Activated CD8-positive, alpha-beta T cell treated with anti-CD3 and anti-CD28 coated beads, Interleukin-2, amount 10 ng/mL, durations not matched to agents 7 days and 5 days (primary cell): ENCODE results near the gene TIE1. TPM values are rescaled to one million over a fixed set of nuclear protein-coding genes. Genes with fewer than 3 reads are reported as not detected.

ENCODE experiments used
- ATAC-seq: fragments of 150-1000 bp; cut with Tn5 transposase; one replicate; pipeline ENCODE4 v1.10.0; 2021; ENCODE audit warnings: moderate library complexity
- CTCF ChIA-PET: fragments of 350-600 bp; sonication (Branson Sonifier 250); formaldehyde crosslinking; loops from one replicate; lab custom pipeline; 2021; ENCODE audit warnings: antibody characterized with exemption; lab: Charles Lee
- POLR2A ChIA-PET: fragments of 350-600 bp; sonication (Branson Sonifier 250); formaldehyde crosslinking; loops from one replicate; lab custom pipeline; 2021; ENCODE audit warnings: antibody characterized with exemption; lab: Charles Lee
- DNase-seq: peaks from one replicate; pipeline ENCODE4 v3.0.0-alpha.2; 2020
- H3K27ac Mint-ChIP-seq: one replicate; pipeline ENCODE4 v1.8.0; 2021; ENCODE audit warnings: mild to moderate bottlenecking, mixed read lengths
- H3K27me3 Mint-ChIP-seq: one replicate; pipeline ENCODE4 v1.8.0; 2021; ENCODE audit warnings: low read depth, mixed read lengths
- H3K36me3 Mint-ChIP-seq: one replicate; pipeline ENCODE4 v1.8.0; 2021; ENCODE audit warnings: low read depth, mixed read lengths
- H3K4me1 Mint-ChIP-seq: one replicate; pipeline ENCODE4 v1.8.0; 2021; ENCODE audit warnings: low read depth, mixed read lengths
- H3K4me3 Mint-ChIP-seq: one replicate; pipeline ENCODE4 v1.8.0; 2021; ENCODE audit warnings: mild to moderate bottlenecking, mixed read lengths
- H3K9me3 Mint-ChIP-seq: one replicate; pipeline ENCODE4 v1.8.0; 2022; ENCODE audit warnings: mixed read lengths; ENCODE audit not compliant: insufficient read depth
- total RNA-seq, 2 experiments: library from RNA; stranded (reverse); gene quantifications; one replicate each; pipeline ENCODE4 v1.2.3, GENCODE V29; 2021

TIE1 gene
- total RNA-seq, 2 experiments from 2014 or later: 0.53 to 1.3 TPM

- no peak overlapping the region for H3K4me3 Mint-ChIP-seq
- H3K9me3 Mint-ChIP-seq: no peaks in the 10 kb centered on the region
- H3K4me1 Mint-ChIP-seq: peaks cover 8% of the 10 kb centered on the region
- H3K27ac Mint-ChIP-seq: no peak overlapping the region
- ChIA-PET CTCF (interaction anchor here (1.5 kb wide), 1 partner anchor 108 kb away, joined by 4 read pairs; no protein-coding TSS in a partner anchor), POLR2A (no interaction called here)
- ATAC-seq: no peak
- no peak for DNase-seq
- no peaks in the 10 kb centered on the region for H3K27me3 Mint-ChIP-seq
- no peaks in the 10 kb centered on the region for H3K36me3 Mint-ChIP-seq
Measured at GRCh38 chr1:43334453-43335205, 33.8 kb downstream of the TIE1 start.

DNA sequence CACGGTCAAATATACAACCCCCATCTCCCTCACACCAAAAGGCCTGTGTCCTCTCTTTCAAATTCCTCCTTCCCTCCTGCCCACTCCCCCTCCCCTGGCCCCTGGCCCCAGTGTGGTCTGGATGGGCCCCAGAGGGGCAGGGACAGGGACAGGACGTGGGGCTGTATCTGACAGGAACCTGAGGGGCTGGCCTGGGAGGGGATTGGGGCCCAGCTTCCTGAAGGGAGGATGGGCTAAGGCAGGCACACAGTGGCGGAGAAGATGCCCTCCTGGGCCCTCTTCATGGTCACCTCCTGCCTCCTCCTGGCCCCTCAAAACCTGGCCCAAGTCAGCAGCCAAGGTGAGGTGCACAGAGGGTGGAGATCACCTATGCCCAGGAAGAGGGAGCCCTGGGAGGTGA is 36.8 kb downstream of the TIE1 start, which contains the start of gene MPL:
Gene MPL (plus strand): TSS at position 231 of the 400 bp plus-strand sequence. CDS start 31 bp downstream, at position 262.
- no peak within 1 kb of the TSS for H3K27ac Mint-ChIP-seq
- no peak within 1 kb of the TSS for H3K4me3 Mint-ChIP-seq
- H3K27me3 Mint-ChIP-seq: no peaks in the 10 kb centered on the region
- H3K36me3 Mint-ChIP-seq: no peaks in the 10 kb centered on the region
- ATAC-seq: no peak
- H3K9me3 Mint-ChIP-seq: no peaks in the 10 kb centered on the region
- CTCF ChIA-PET: no interaction called here
- DNase-seq: no peak
- POLR2A ChIA-PET: no interaction called here
- H3K4me1 Mint-ChIP-seq: no peaks in the 10 kb centered on the region

DNA sequence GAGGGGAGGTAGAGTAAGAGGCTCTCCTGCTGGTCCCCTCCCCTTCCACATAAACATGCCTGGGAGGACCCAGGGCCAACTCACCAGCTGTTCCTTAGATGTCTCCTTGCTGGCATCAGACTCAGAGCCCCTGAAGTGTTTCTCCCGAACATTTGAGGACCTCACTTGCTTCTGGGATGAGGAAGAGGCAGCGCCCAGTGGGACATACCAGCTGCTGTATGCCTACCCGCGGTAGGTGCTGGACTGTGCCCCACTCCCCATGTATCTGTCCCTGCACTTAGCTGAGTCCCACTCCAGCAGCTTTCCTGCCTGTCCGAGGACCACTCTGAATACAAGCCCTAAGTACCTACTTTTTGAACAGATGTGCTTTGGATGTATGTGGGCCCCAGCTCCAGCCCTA is 37.2 kb downstream of the TIE1 start:
- no peak for ATAC-seq
- Mint-ChIP-seq H3K36me3 (no peaks in the 10 kb centered on the region), H3K27ac (no peak overlapping the region), H3K27me3 (no peaks in the 10 kb centered on the region), H3K4me3 (no peak overlapping the region), H3K9me3 (no peaks in the 10 kb centered on the region), H3K4me1 (no peaks in the 10 kb centered on the region)
- CTCF ChIA-PET: no interaction called here
- DNase-seq: no peak
- POLR2A ChIA-PET: no interaction called here

- CTCF ChIA-PET: interaction anchor here (1.3 kb wide), 1 partner anchor 113 kb away, joined by 6 read pairs; no protein-coding TSS in a partner anchor
- Mint-ChIP-seq H3K27me3 (no peaks in the 10 kb centered on the region), H3K9me3 (no peaks in the 10 kb centered on the region), H3K36me3 (no peaks in the 10 kb centered on the region), H3K4me1 (no peaks in the 10 kb centered on the region), H3K27ac (no peak overlapping the region), H3K4me3 (no peak overlapping the region)
- no peak for DNase-seq
- POLR2A ChIA-PET: interaction anchor here (0.6 kb wide), 1 partner anchor 1382 kb away, joined by 6 read pairs; no protein-coding TSS in a partner anchor
- no peak for ATAC-seq
Measured at GRCh38 chr1:43339584-43340232, 38.9 kb downstream of the TIE1 start.

- Mint-ChIP-seq H3K36me3 (no peaks in the 10 kb centered on the region), H3K4me3 (no peak overlapping the region), H3K4me1 (no peaks in the 10 kb centered on the region), H3K9me3 (no peaks in the 10 kb centered on the region), H3K27ac (no peak overlapping the region), H3K27me3 (no peaks in the 10 kb centered on the region)
- ChIA-PET POLR2A (no interaction called here), CTCF (interaction anchor here (1.3 kb wide), 1 partner anchor 113 kb away, joined by 6 read pairs; no protein-coding TSS in a partner anchor)
- no peak for DNase-seq
- no peak for ATAC-seq
Measured at GRCh38 chr1:43340559-43340958, 39.8 kb downstream of the TIE1 start.

DNA sequence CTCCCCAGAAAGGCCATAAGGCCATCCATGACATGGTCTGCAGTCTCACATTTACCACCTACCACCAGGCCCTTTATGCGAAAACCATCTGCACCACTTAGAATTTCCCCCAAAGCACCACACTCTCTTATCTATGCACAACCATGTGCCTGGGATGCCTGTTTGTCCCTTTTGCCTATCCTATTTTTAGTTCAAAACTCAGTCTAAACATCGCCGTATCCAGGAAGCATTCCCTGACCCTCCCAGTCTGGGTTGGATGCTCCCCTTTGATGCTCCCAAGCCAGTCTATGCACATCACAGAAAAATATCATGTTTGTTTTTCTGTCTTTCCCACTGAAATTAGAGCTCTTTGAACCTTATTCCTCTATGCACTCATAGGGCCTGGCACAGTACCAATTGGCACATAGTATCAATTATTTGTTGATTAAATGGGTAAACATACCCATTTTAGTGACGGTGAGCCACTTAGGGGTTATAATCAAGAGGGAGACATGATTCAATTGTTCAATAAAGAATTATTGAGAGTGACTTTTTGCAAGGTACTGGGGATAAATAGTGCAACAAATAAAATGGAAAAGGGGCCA is 43.6 kb downstream of the TIE1 start:
- Mint-ChIP-seq H3K36me3 (no peaks in the 10 kb centered on the region), H3K4me3 (no peak overlapping the region), H3K27ac (no peak overlapping the region), H3K9me3 (no peaks in the 10 kb centered on the region), H3K27me3 (no peaks in the 10 kb centered on the region), H3K4me1 (peaks cover 3% of the 10 kb centered on the region)
- CTCF ChIA-PET: no interaction called here
- ATAC-seq (no peak), DNase-seq (no peak)
- POLR2A ChIA-PET: no interaction called here

DNA sequence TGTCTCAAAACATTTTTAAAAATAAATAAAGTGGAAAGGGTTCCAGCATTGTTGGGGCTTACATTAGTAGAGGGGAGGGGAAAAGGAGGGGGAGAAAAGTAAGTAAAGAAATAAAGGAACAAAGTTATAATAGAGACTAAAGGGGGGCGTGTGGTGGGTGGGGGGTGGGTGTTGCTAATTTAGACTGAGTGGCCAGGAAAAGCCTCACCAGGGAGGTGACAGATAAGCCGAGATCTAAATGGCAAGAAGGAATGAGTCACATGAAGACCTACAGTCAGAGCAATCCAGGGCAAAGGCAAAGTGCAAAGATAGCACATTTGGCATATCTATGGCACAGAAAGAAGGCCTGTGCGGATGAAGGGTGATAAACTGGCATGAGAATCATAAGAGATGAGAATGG is 44.3 kb downstream of the TIE1 start:
- CTCF ChIA-PET: no interaction called here
- POLR2A ChIA-PET: no interaction called here
- H3K4me3 Mint-ChIP-seq: no peak overlapping the region
- H3K27ac Mint-ChIP-seq: no peak overlapping the region
- no peaks in the 10 kb centered on the region for H3K36me3 Mint-ChIP-seq
- H3K9me3 Mint-ChIP-seq: no peaks in the 10 kb centered on the region
- H3K27me3 Mint-ChIP-seq: no peaks in the 10 kb centered on the region
- peaks cover 10% of the 10 kb centered on the region for H3K4me1 Mint-ChIP-seq
- DNase-seq: no peak
- ATAC-seq: no peak

- Mint-ChIP-seq H3K36me3 (no peaks in the 10 kb centered on the region), H3K9me3 (no peaks in the 10 kb centered on the region)
Measured at GRCh38 chr1:43346636-43347035, 45.9 kb downstream of the TIE1 start.

GRCh38 chr1:43348343-43348808 is 47.6 kb downstream of the TIE1 start:
- ATAC-seq: no peak
- CTCF ChIA-PET: no interaction called here

More at GRCh38 chr1:43346636-43347035, 45.9 kb downstream of the TIE1 start:
- H3K4me1 Mint-ChIP-seq: peaks cover 12% of the 10 kb centered on the region
- no peaks in the 10 kb centered on the region for H3K27me3 Mint-ChIP-seq
- ChIA-PET CTCF (no interaction called here), POLR2A (no interaction called here)
- no peak overlapping the region for H3K27ac Mint-ChIP-seq
- no peak for ATAC-seq
- no peak for DNase-seq
- no peak overlapping the region for H3K4me3 Mint-ChIP-seq

GRCh38 chr1:43348809-43349593 is 48.2 kb downstream of the TIE1 start:
- peak overlapping the region; percentile 75 for H3K4me3 Mint-ChIP-seq
- peak overlapping the region; percentile 89 for H3K27ac Mint-ChIP-seq
- CTCF ChIA-PET: no interaction called here
- POLR2A ChIA-PET: interaction anchor here (0.9 kb wide), 1 partner anchor 66 kb away, joined by 3 read pairs; no protein-coding TSS in a partner anchor
- H3K9me3 Mint-ChIP-seq: no peaks in the 10 kb centered on the region
- H3K36me3 Mint-ChIP-seq: no peaks in the 10 kb centered on the region
- peaks cover 17% of the 10 kb centered on the region for H3K4me1 Mint-ChIP-seq
- no peaks in the 10 kb centered on the region for H3K27me3 Mint-ChIP-seq
- DNase-seq: peak; percentile 81
- ATAC-seq: peak; percentile 84

More at GRCh38 chr1:43348343-43348808, 47.6 kb downstream of the TIE1 start:
- Mint-ChIP-seq H3K27ac (no peak overlapping the region), H3K4me3 (peak overlapping the region; percentile 27), H3K4me1 (peaks cover 17% of the 10 kb centered on the region), H3K9me3 (no peaks in the 10 kb centered on the region), H3K36me3 (no peaks in the 10 kb centered on the region), H3K27me3 (no peaks in the 10 kb centered on the region)
- POLR2A ChIA-PET: interaction anchor here (0.9 kb wide), 1 partner anchor 65 kb away, joined by 3 read pairs; no protein-coding TSS in a partner anchor
- DNase-seq: no peak

GRCh38 chr1:43349594-43350306 is 49.0 kb downstream of the TIE1 start:
- peak overlapping the region; percentile 89 for H3K27ac Mint-ChIP-seq
- CTCF ChIA-PET: no interaction called here
- POLR2A ChIA-PET: no interaction called here

More at GRCh38 chr1:43349594-43350306, 49.0 kb downstream of the TIE1 start:
- Mint-ChIP-seq H3K4me3 (peak overlapping the region; percentile 75), H3K9me3 (no peaks in the 10 kb centered on the region), H3K4me1 (peaks cover 17% of the 10 kb centered on the region), H3K36me3 (peaks cover 3% of the 10 kb centered on the region), H3K27me3 (no peaks in the 10 kb centered on the region)
- ATAC-seq (no peak), DNase-seq (no peak)
